GM18520 (cell line): ENCODE measurements around the gene MFGE8.

ENCODE experiments used
- ATAC-seq: cut with Tn5 transposase; IDR thresholded peaks from one replicate; pipeline ENCODE4 v1.9.1; 2021; ENCODE audit not compliant: unreplicated experiment

The MFGE8 gene

GRCh38 chr15:88900309-88900981 lies 12.7 kb downstream of the MFGE8 start:
- ATAC-seq: no peak

GRCh38 chr15:88899251-88899650 lies 13.9 kb downstream of the MFGE8 start:
- no peak for ATAC-seq

- ATAC-seq: no peak
Measured at GRCh38 chr15:88898736-88899135, 14.4 kb downstream of the MFGE8 start.

- no peak for ATAC-seq
Measured at GRCh38 chr15:88897456-88898194, 15.6 kb downstream of the MFGE8 start.

- no peak for ATAC-seq
Measured at GRCh38 chr15:88897142-88897455, 16.1 kb downstream of the MFGE8 start.

- no peak for ATAC-seq
Measured at GRCh38 chr15:88896333-88897033, 16.7 kb downstream of the MFGE8 start.

GRCh38 chr15:88894819-88895767 lies 18.1 kb downstream of the MFGE8 start, which contains the start of gene HAPLN3:
TSS of gene HAPLN3 (minus strand) at chr15:88895544. CDS start at chr15:88887298, 8,246 bp downstream.
- no peak for ATAC-seq

GRCh38 chr15:88894348-88894818 lies 18.8 kb downstream of the MFGE8 start:
- no peak for ATAC-seq

- no peak for ATAC-seq
Measured at GRCh38 chr15:88891540-88892254, 21.5 kb downstream of the MFGE8 start.

- no peak for ATAC-seq
Measured at GRCh38 chr15:88890495-88890894, 22.7 kb downstream of the MFGE8 start.

- ATAC-seq: no peak
Measured at GRCh38 chr15:88888719-88889118, 24.5 kb downstream of the MFGE8 start.

- ATAC-seq: no peak
Measured at GRCh38 chr15:88887068-88887580, 26.1 kb downstream of the MFGE8 start.

- no peak for ATAC-seq
Measured at GRCh38 chr15:88882785-88883184, 30.4 kb downstream of the MFGE8 start.

GRCh38 chr15:88881775-88882174 lies 31.4 kb downstream of the MFGE8 start:
- no peak for ATAC-seq

GRCh38 chr15:88880944-88881740 lies 32.0 kb downstream of the MFGE8 start:
- no peak for ATAC-seq

- ATAC-seq: no peak
Measured at GRCh38 chr15:88878720-88879184, 34.4 kb downstream of the MFGE8 start.

- ATAC-seq: no peak
Measured at GRCh38 chr15:88877906-88878305, 35.3 kb downstream of the MFGE8 start.

- no peak for ATAC-seq
Measured at GRCh38 chr15:88877415-88877814, 35.8 kb downstream of the MFGE8 start.

- no peak for ATAC-seq
Measured at GRCh38 chr15:88876573-88876972, 36.6 kb downstream of the MFGE8 start.
